ENCODE results near the gene FHOD1.

FHOD1 gene

DNA sequence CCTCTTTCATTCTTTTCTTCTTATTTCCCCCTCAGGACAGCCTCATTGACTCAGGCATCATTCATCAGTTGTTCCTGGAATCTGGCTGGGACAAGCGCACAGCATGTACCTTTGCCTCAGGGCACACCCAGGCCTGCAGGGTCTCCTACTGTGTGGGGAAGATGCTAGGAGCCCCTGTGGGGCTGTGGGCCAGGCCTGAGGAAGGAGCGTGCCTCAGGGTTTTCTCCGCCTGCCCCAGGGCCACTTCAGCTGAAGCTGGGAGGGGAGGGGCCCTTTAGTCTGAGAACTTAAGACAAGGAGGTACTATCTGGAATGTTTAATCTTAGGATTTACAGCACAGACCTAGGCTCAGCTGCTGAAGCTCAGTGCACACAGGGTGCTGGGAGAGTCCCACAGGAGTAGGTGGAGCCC lies 40.4 kb downstream of the FHOD1 start:
- TF ChIP-seq CTCF (IDR thresholded peaks at IDR 0.05; ENCODE audit: low read depth, low read length, missing control alignments): no peak
- DNase-seq (ENCODE audit: low read depth): no peak

GRCh38 chr16:67206129-67206837 lies 41.0 kb downstream of the FHOD1 start:
- DNase-seq (ENCODE audit: low read depth): no peak
- no peak for TF ChIP-seq CTCF (IDR thresholded peaks at IDR 0.05; ENCODE audit: low read depth, low read length, missing control alignments)
- H3K4me3 ChIP-seq (ENCODE audit: low read depth, low read length): no peak overlapping the region

More for the DNA sequence above, 40.4 kb downstream of the FHOD1 start:
- H3K4me3 ChIP-seq (ENCODE audit: low read depth, low read length): no peak overlapping the region

DNA sequence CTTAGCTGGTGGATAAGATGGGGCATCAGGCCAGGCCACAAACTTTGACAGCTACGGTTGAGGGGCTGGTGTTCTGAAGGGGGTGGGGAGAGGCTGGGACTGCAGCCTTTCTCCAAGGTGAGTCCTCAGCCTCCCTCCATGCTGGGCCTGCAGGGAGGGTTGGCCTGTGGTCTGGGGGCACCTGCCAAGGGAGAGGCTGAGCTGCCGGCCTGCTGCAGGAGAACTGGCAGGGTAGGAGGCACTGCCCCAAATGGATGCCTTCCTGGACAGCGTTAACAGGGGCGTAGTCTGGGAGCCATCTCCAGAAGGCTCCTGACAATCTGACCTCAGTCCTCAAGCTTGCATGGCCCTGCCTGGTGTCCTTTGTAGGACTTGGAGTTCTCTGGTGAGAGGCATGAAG lies 43.2 kb downstream of the FHOD1 start:
- no peak for DNase-seq (ENCODE audit: low read depth)
- no peak overlapping the region for H3K4me3 ChIP-seq (ENCODE audit: low read depth, low read length)
- TF ChIP-seq CTCF (IDR thresholded peaks at IDR 0.05; ENCODE audit: low read depth, low read length, missing control alignments): no peak

GRCh38 chr16:67202956-67203493 lies 44.3 kb downstream of the FHOD1 start:
- no peak overlapping the region for H3K4me3 ChIP-seq (ENCODE audit: low read depth, low read length)
- no peak for DNase-seq (ENCODE audit: low read depth)
- TF ChIP-seq CTCF (IDR thresholded peaks at IDR 0.05; ENCODE audit: low read depth, low read length, missing control alignments): no peak

GRCh38 chr16:67202426-67202825 lies 44.9 kb downstream of the FHOD1 start:
- H3K4me3 ChIP-seq (ENCODE audit: low read depth, low read length): no peak overlapping the region
- TF ChIP-seq CTCF (IDR thresholded peaks at IDR 0.05; ENCODE audit: low read depth, low read length, missing control alignments): no peak

GRCh38 chr16:67201411-67202345 lies 45.6 kb downstream of the FHOD1 start:
- no peak overlapping the region for H3K4me3 ChIP-seq (ENCODE audit: low read depth, low read length)
- no peak for TF ChIP-seq CTCF (IDR thresholded peaks at IDR 0.05; ENCODE audit: low read depth, low read length, missing control alignments)
- no peak for DNase-seq (ENCODE audit: low read depth)

More at GRCh38 chr16:67202426-67202825, 44.9 kb downstream of the FHOD1 start:
- no peak for DNase-seq (ENCODE audit: low read depth)
